NB4 (cell line): ENCODE measurements around the gene ZSWIM6.

Source experiments
- DNase-seq: peaks from one replicate; pipeline ENCODE4 v3.0.0; 2010; ENCODE audit warnings: low read depth
- H3K4me3 ChIP-seq: one replicate; pipeline ENCODE4 v1.5.1; 2011; ENCODE audit warnings: mild to moderate bottlenecking, low read depth, low read length, moderate library complexity
- CTCF ChIP-seq: IDR thresholded peaks from one replicate; pipeline ENCODE4 v1.5.1; 2012; ENCODE audit warnings: low read depth, low read length
- MAX ChIP-seq: IDR thresholded peaks from 2 replicates; pipeline ENCODE4 v1.6.1; 2011; ENCODE audit warnings: low read depth, low read length
- MYC ChIP-seq: IDR thresholded peaks from 2 replicates; pipeline ENCODE4 v1.6.1; 2011; ENCODE audit warnings: low read depth, low read length
- POLR2A ChIP-seq: IDR thresholded peaks from 2 replicates; pipeline ENCODE4 v1.6.1; 2011; ENCODE audit warnings: mild to moderate bottlenecking; ENCODE audit not compliant: insufficient read length; ENCODE audit errors: extremely low read depth

ZSWIM6 gene

GRCh38 chr5:61551637-61552313, 219.7 kb downstream of the ZSWIM6 start:
- H3K4me3 ChIP-seq: no peak overlapping the region
- no peak for TF ChIP-seq POLR2A
- TF ChIP-seq MAX: no peak
- no peak for TF ChIP-seq CTCF
- TF ChIP-seq MYC: no peak
- no peak for DNase-seq

GRCh38 chr5:61559146-61559545, 227.1 kb downstream of the ZSWIM6 start:
- DNase-seq: no peak
- TF ChIP-seq POLR2A (no peak), CTCF (no peak), MYC (no peak), MAX (no peak)
- H3K4me3 ChIP-seq: no peak overlapping the region

GRCh38 chr5:61559722-61560121, 227.7 kb downstream of the ZSWIM6 start:
- DNase-seq: no peak
- no peak overlapping the region for H3K4me3 ChIP-seq

GRCh38 chr5:61563401-61563800, 231.3 kb downstream of the ZSWIM6 start:
- TF ChIP-seq MYC: no peak
- no peak for TF ChIP-seq CTCF
- TF ChIP-seq POLR2A: no peak
- TF ChIP-seq MAX: no peak
- DNase-seq: no peak
- no peak overlapping the region for H3K4me3 ChIP-seq

More at GRCh38 chr5:61559722-61560121, 227.7 kb downstream of the ZSWIM6 start:
- TF ChIP-seq CTCF: no peak
- TF ChIP-seq MYC: no peak
- TF ChIP-seq POLR2A: no peak
- no peak for TF ChIP-seq MAX

GRCh38 chr5:61567337-61567736, 235.3 kb downstream of the ZSWIM6 start:
- no peak for TF ChIP-seq MAX
- TF ChIP-seq POLR2A: no peak
- TF ChIP-seq MYC: no peak
- TF ChIP-seq CTCF: no peak

GRCh38 chr5:61569353-61569752, 237.3 kb downstream of the ZSWIM6 start:
- TF ChIP-seq CTCF (no peak), MYC (no peak), MAX (no peak), POLR2A (no peak)
- H3K4me3 ChIP-seq: no peak overlapping the region
- no peak for DNase-seq

More at GRCh38 chr5:61567337-61567736, 235.3 kb downstream of the ZSWIM6 start:
- no peak overlapping the region for H3K4me3 ChIP-seq
- DNase-seq: no peak
